GM12892 (cell line): ENCODE results near the gene GLI2.

Experiments used
- POLR2A ChIP-seq: IDR thresholded peaks from 2 replicates; pipeline ENCODE4 v1.6.1; 2011; ENCODE audit warnings: low read depth, low read length, control low read depth
- POLR2AphosphoS5 ChIP-seq: IDR thresholded peaks from 2 replicates; pipeline ENCODE4 v1.6.1; 2011; ENCODE audit warnings: low read depth, low read length, control low read depth
- TAF1 ChIP-seq: IDR thresholded peaks from 2 replicates; pipeline ENCODE4 v1.6.1; 2011; ENCODE audit warnings: low read depth, mild to moderate bottlenecking, control low read depth, low read length, borderline replicate concordance

DNA sequence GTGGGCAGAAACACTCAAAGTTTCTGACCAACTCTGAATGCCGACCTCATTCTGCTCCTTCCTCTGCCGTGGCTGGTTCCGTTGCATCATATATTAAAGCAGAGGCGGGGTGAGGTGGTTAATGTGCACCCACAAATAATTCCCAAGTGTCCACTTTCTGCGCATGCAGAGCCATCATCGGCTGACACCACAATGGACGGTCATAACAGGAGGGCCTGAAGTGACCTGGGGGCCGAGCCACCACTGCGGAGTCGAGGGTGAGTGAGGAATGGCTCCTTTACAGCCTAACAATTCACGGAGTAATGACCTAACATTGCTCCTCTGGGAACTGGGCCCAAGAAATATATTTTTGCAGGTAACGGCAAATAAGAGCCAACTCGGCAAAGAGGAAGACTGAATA, 32.9 kb upstream of the GLI2 start:
- TF ChIP-seq POLR2AphosphoS5 (no peak), POLR2A (no peak), TAF1 (no peak)
